HCT116 (cell line): ENCODE data around the gene APBB1IP. TPM values are rescaled to one million over a fixed set of nuclear protein-coding genes. Genes with fewer than 3 reads are reported as not detected.
"Not testable (repeated sequence)": the region's sequence is repeated elsewhere in the genome, so short reads cannot be mapped to it uniquely, and the experiment has no call there.

Experiments
- ATAC-seq: fragments of 200-7000 bp; cut with Tn5 transposase; 2 replicates; pipeline ENCODE4 v1.9.1; 2020; ENCODE audit warnings: mild to moderate bottlenecking, moderate library complexity
- BruUV-seq: library from RNA; stranded (reverse); fragments of 400-500 nt; replicated peaks from 2 replicates; lab custom pipeline; 2021; lab: Mats Ljungman, UMichigan
- CTCF ChIA-PET: fragments of 300-600 bp; sonication (Branson Sonifier 250); formaldehyde crosslinking; loops from one replicate; lab custom pipeline; 2021; ENCODE audit warnings: antibody characterized with exemption; lab: Charles Lee
- POLR2A ChIA-PET: fragments of 300-600, 350-600 bp; sonication (Branson Sonifier 250); formaldehyde crosslinking; loops from one replicate; lab custom pipeline; 2021; ENCODE audit warnings: antibody characterized with exemption; lab: Charles Lee
- RAD21 ChIA-PET, 2 experiments: fragments of 300-600 bp; sonication (Branson Sonifier 250); formaldehyde crosslinking; loops; one replicate each; lab custom pipeline; 2023; ENCODE audit warnings: low total read pairs in 2 of 2; ENCODE audit not compliant: uncharacterized antibody in 2 of 2, unreplicated experiment in 2 of 2, low non-redundant PET in 1 of 2; lab: Charles Lee
- DNase-seq: peaks from one replicate; pipeline ENCODE4 v3.0.0-alpha.2; 2010; ENCODE audit warnings: low read depth, low spot score
- H2AFZ ChIP-seq: fragments of 200-600 bp; shearing (Covaris generic), sonication (generic); 2 replicates; pipeline ENCODE4 v1.6.1; 2017; ENCODE audit warnings: low read depth, mixed run types, mixed read lengths, antibody characterized with exemption, low read length; ENCODE audit not compliant: poor library complexity, severe bottlenecking
- H3K27ac ChIP-seq: 2 replicates; pipeline ENCODE4 v1.5.1; 2012; ENCODE audit warnings: low read depth, low read length
- H3K27me3 ChIP-seq: fragments of 200-600 bp; sonication (generic); 2 replicates; pipeline ENCODE4 v1.6.1; 2016; ENCODE audit warnings: mixed run types, low read length, mixed read lengths; ENCODE audit not compliant: insufficient read depth
- H3K36me3 ChIP-seq, 2 experiments: fragments of 200-500 bp in 1 of 2; fragments of 200-600 bp in 1 of 2; sonication (Bioruptor generic) in 1 of 2; sonication (generic) in 1 of 2; 2 replicates each; pipeline versions ENCODE4 v1.5.1 to v1.6.1; 2014 to 2016; ENCODE audit warnings: low read length in 2 of 2, inconsistent platforms in 1 of 2, mixed read lengths in 1 of 2, mixed run types in 1 of 2; ENCODE audit not compliant: insufficient read depth in 2 of 2, control insufficient read depth in 1 of 2
- H3K4me1 ChIP-seq, 2 experiments: fragments of 200-600 bp in 1 of 2; sonication (generic) in 1 of 2; 2 replicates each; pipeline versions ENCODE4 v1.5.1 to v1.6.1; 2012 to 2017; ENCODE audit warnings: low read length in 2 of 2, inconsistent platforms in 1 of 2, mild to moderate bottlenecking in 1 of 2, mixed read lengths in 1 of 2, mixed run types in 1 of 2, moderate library complexity in 1 of 2; ENCODE audit not compliant: insufficient read depth in 2 of 2, control insufficient read depth in 1 of 2
- H3K4me2 ChIP-seq: fragments of 200-600 bp; sonication (generic); 2 replicates; pipeline ENCODE4 v1.6.1; 2017; ENCODE audit warnings: mixed run types, low read length, mixed read lengths
- H3K4me3 ChIP-seq, 2 experiments: fragments of 200-600 bp in 1 of 2; sonication (generic) in 1 of 2; replicated peaks in 1 of 2; 2 replicates each; pipeline ENCODE4 v1.5.1; 2011 to 2016; ENCODE audit warnings: low read length in 2 of 2, control low read depth in 1 of 2, low read depth in 1 of 2, mild to moderate bottlenecking in 1 of 2, mixed read lengths in 1 of 2, mixed run types in 1 of 2
- H3K79me2 ChIP-seq: fragments of 200-600 bp; sonication (generic); 2 replicates; pipeline ENCODE4 v1.6.1; 2017; ENCODE audit warnings: mild to moderate bottlenecking, mixed run types, low read length, moderate library complexity, mixed read lengths; ENCODE audit not compliant: insufficient read depth
- H3K9ac ChIP-seq: fragments of 200-600 bp; sonication (generic); 2 replicates; pipeline ENCODE4 v1.6.1; 2016; ENCODE audit warnings: low read length, mixed read lengths
- H3K9me2 ChIP-seq: fragments of 200-600 bp; sonication (generic), shearing (Covaris generic); 2 replicates; pipeline ENCODE4 v1.6.1; 2017; ENCODE audit warnings: mixed run types, mild to moderate bottlenecking, moderate library complexity; ENCODE audit not compliant: insufficient read depth
- H3K9me3 ChIP-seq, 2 experiments: fragments of 200-500 bp in 1 of 2; fragments of 200-600 bp in 1 of 2; sonication (Bioruptor generic) in 1 of 2; sonication (generic) in 1 of 2; 2 replicates each; pipeline ENCODE4 v1.6.1; 2014 to 2017; ENCODE audit warnings: low read length in 2 of 2, mixed read lengths in 2 of 2, inconsistent platforms in 1 of 2, low read depth in 1 of 2, mild to moderate bottlenecking in 1 of 2, mixed run types in 1 of 2, moderate library complexity in 1 of 2; ENCODE audit not compliant: control insufficient read depth in 1 of 2, insufficient read depth in 1 of 2
- H4K20me1 ChIP-seq: fragments of 200-600 bp; sonication (generic), shearing (Covaris generic); 2 replicates; pipeline ENCODE4 v1.6.1; 2017; ENCODE audit warnings: mixed run types, mild to moderate bottlenecking, moderate library complexity; ENCODE audit not compliant: insufficient read depth
- CEBPB ChIP-seq: IDR thresholded peaks from 2 replicates; pipeline ENCODE4 v1.6.1; 2012; ENCODE audit warnings: low read depth
- EGR1 ChIP-seq: IDR thresholded peaks from 2 replicates; pipeline ENCODE4 v1.6.1; 2012; ENCODE audit warnings: low read depth
- FOSL1 ChIP-seq: IDR thresholded peaks from 2 replicates; pipeline ENCODE4 v1.6.1; 2012; ENCODE audit warnings: low read depth
- JUND ChIP-seq: IDR thresholded peaks from 2 replicates; pipeline ENCODE4 v1.6.1; 2012
- POLR2A ChIP-seq: IDR thresholded peaks from 2 replicates; pipeline ENCODE4 v1.7.0; 2011; ENCODE audit warnings: borderline replicate concordance; ENCODE audit not compliant: insufficient read depth, insufficient read length; ENCODE audit errors: extremely low read depth
- POLR2AphosphoS5 ChIP-seq: IDR thresholded peaks from 2 replicates; pipeline ENCODE4 v1.6.1; 2011; ENCODE audit warnings: mild to moderate bottlenecking, low read depth, low read length, moderate library complexity
- RAD21 ChIP-seq: IDR thresholded peaks from 2 replicates; pipeline ENCODE4 v1.6.1; 2012; ENCODE audit warnings: low read depth, mild to moderate bottlenecking
- SP1 ChIP-seq: IDR thresholded peaks from 2 replicates; pipeline ENCODE4 v1.6.1; 2012; ENCODE audit warnings: low read depth
- SRF ChIP-seq: IDR thresholded peaks from 2 replicates; pipeline ENCODE4 v1.6.1; 2012; ENCODE audit warnings: low read depth
- ZNF274 ChIP-seq: fragments of 200-500 bp; sonication (Bioruptor generic); IDR thresholded peaks from 2 replicates; pipeline ENCODE4 v1.6.1; 2014; ENCODE audit warnings: mild to moderate bottlenecking, low read depth, low read length, inconsistent platforms
- intact Hi-C: fragments of 100-400 bp; cut with micrococcal nuclease; formaldehyde crosslinking; loops from 2 replicates; pipeline ENCODE4 v1.10.0; 2022
- total RNA-seq: library from RNA; stranded (reverse); gene quantifications from one replicate; pipeline ENCODE4 v1.2.1, GENCODE V29; 2021; ENCODE audit not compliant: unreplicated experiment
- TF ChIP-seq, protein P1 (sequence below): IDR thresholded peaks from 2 replicates; pipeline ENCODE4 v1.6.1; 2011; ENCODE audit warnings: mild to moderate bottlenecking, low read length, moderate library complexity; ENCODE audit not compliant: insufficient replicate concordance; ENCODE audit errors: extremely low read depth
- TF ChIP-seq, protein P2 (sequence below): IDR thresholded peaks from 2 replicates; pipeline ENCODE4 v1.6.1; 2012
- TF ChIP-seq, protein P3 (sequence below), 3 experiments: fragments of 200-600 bp in 1 of 3; sonication (generic) in 1 of 3; IDR thresholded peaks in 2 of 3; conservative IDR thresholded peaks in 1 of 3; 2 replicates each; pipeline ENCODE4 v1.5.1; 2012 to 2017; ENCODE audit warnings: low read depth in 2 of 3, low read length in 2 of 3, antibody characterized with exemption in 1 of 3, borderline replicate concordance in 1 of 3, control low read depth in 1 of 3, mild to moderate bottlenecking in 1 of 3, mixed read lengths in 1 of 3, mixed run types in 1 of 3, moderate library complexity in 1 of 3; ENCODE audit not compliant: insufficient read depth in 1 of 3

The APBB1IP gene
- total RNA-seq, 1 experiment from 2014 or later: 0.27 TPM

DNA sequence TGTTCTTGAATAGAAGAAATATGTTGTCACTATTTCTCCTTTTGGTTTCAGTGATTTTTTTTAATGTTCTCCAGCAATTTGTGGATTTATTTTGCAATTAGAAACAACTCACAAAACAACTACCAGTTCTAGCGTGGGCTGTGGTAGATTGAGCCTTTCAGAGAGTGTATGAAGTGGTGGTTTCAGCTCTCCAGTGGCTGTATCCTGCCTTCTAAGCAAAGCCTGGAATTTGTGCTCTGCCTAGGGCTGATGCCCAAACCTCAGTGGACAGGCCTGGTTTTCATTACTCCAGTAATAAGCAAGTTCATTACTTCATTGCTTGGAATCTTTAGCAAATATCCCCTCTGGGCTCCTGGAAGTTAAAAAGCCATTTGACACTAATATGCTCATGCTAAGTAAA, 35.9 kb downstream of the APBB1IP start:
- Histone ChIP-seq H4K20me1 (no peaks in the 10 kb centered on the region), H3K4me3 (no peak overlapping the region), H3K27me3 (no peaks in the 10 kb centered on the region), H3K9me3 (no peaks in the 10 kb centered on the region), H3K4me1 (no peaks in the 10 kb centered on the region), H3K79me2 (no peaks in the 10 kb centered on the region)
- no TSS peak for BruUV-seq
- intact Hi-C loops: no loop called here
- no peak for ATAC-seq
- TF ChIP-seq, protein P1, sequence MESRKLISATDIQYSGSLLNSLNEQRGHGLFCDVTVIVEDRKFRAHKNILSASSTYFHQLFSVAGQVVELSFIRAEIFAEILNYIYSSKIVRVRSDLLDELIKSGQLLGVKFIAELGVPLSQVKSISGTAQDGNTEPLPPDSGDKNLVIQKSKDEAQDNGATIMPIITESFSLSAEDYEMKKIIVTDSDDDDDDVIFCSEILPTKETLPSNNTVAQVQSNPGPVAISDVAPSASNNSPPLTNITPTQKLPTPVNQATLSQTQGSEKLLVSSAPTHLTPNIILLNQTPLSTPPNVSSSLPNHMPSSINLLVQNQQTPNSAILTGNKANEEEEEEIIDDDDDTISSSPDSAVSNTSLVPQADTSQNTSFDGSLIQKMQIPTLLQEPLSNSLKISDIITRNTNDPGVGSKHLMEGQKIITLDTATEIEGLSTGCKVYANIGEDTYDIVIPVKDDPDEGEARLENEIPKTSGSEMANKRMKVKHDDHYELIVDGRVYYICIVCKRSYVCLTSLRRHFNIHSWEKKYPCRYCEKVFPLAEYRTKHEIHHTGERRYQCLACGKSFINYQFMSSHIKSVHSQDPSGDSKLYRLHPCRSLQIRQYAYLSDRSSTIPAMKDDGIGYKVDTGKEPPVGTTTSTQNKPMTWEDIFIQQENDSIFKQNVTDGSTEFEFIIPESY: no peak
- TF ChIP-seq CEBPB (no peak), EGR1 (no peak), POLR2A (no peak), SP1 (no peak), POLR2AphosphoS5 (no peak), ZNF274 (no peak), JUND (no peak), RAD21 (no peak), FOSL1 (no peak), SRF (no peak)
- TF ChIP-seq, protein P2, sequence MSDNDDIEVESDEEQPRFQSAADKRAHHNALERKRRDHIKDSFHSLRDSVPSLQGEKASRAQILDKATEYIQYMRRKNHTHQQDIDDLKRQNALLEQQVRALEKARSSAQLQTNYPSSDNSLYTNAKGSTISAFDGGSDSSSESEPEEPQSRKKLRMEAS: no peak
- TF ChIP-seq, protein P3, sequence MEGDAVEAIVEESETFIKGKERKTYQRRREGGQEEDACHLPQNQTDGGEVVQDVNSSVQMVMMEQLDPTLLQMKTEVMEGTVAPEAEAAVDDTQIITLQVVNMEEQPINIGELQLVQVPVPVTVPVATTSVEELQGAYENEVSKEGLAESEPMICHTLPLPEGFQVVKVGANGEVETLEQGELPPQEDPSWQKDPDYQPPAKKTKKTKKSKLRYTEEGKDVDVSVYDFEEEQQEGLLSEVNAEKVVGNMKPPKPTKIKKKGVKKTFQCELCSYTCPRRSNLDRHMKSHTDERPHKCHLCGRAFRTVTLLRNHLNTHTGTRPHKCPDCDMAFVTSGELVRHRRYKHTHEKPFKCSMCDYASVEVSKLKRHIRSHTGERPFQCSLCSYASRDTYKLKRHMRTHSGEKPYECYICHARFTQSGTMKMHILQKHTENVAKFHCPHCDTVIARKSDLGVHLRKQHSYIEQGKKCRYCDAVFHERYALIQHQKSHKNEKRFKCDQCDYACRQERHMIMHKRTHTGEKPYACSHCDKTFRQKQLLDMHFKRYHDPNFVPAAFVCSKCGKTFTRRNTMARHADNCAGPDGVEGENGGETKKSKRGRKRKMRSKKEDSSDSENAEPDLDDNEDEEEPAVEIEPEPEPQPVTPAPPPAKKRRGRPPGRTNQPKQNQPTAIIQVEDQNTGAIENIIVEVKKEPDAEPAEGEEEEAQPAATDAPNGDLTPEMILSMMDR (IDR thresholded peaks at IDR 0.05 in 2 of 3, conservative IDR thresholded peaks at IDR 0.05 in 1 of 3; ENCODE audit: borderline replicate concordance in 1 of 3, insufficient read depth in 1 of 3, low read depth in 2 of 3, low read length in 2 of 3): no peak
- TF ChIP-seq, all 23 proteins: peak for 0
- ChIA-PET RAD21 (no interaction called here), CTCF (no interaction called here), POLR2A (no interaction called here)
- H3K9me2 ChIP-seq: no peaks in the 10 kb centered on the region
- no peak overlapping the region for H3K9ac ChIP-seq
- H2AFZ ChIP-seq: no peak overlapping the region
- DNase-seq: no peak
- H3K4me2 ChIP-seq: no peak overlapping the region
- H3K36me3 ChIP-seq: no peaks in the 10 kb centered on the region
- no peak overlapping the region for H3K27ac ChIP-seq

DNA sequence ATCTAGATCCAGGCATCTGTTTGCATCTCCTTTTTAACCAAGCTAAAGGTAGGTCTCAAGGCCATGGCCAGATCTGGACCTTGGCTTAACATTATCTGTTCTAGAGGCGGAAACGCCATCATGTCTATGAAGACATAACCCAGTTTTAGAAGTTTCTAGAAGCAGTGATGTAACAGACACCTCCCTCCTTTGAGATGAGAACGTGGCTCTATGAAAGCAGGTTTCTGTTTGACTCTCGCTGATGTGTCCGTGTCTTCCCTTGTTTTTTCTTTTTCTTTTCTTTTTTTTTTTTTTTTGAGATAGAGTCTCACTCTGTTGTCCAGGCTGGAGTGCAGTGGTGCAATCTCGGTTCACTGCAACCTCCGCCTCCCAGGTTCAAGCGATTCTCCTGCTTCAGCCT, 36.7 kb downstream of the APBB1IP start:
- H3K4me3 ChIP-seq, DNase-seq, H3K79me2 ChIP-seq, BruUV-seq, H3K36me3 ChIP-seq, CTCF ChIA-PET, H3K9me2 ChIP-seq, intact Hi-C loops, ATAC-seq, POLR2A ChIA-PET, H3K9me3 ChIP-seq, H3K27me3 ChIP-seq, H3K27ac ChIP-seq, RAD21 ChIA-PET, H3K4me2 ChIP-seq, H3K9ac ChIP-seq, H3K4me1 ChIP-seq, H2AFZ ChIP-seq, H4K20me1 ChIP-seq: not testable (repeated sequence)
